HG03469 (cell line): ENCODE measurements around the gene RAB11A.

Experiments used
- ATAC-seq: cut with Tn5 transposase; IDR thresholded peaks from one replicate; pipeline ENCODE4 v1.9.1; 2021; ENCODE audit warnings: mild to moderate bottlenecking, moderate library complexity, moderate number of reproducible peaks; ENCODE audit not compliant: unreplicated experiment

RAB11A gene

GRCh38 chr15:65935391-65935790, 66.1 kb downstream of the RAB11A start:
- ATAC-seq = no peak

GRCh38 chr15:65936282-65936681, 67.0 kb downstream of the RAB11A start:
- ATAC-seq = no peak

GRCh38 chr15:65937054-65937453, 67.8 kb downstream of the RAB11A start:
- ATAC-seq = no peak

- ATAC-seq = no peak
Observed at GRCh38 chr15:65937476-65937875, 68.2 kb downstream of the RAB11A start.

- ATAC-seq = no peak
Observed at GRCh38 chr15:65938604-65939003, 69.3 kb downstream of the RAB11A start.

- no peak for ATAC-seq
Observed at GRCh38 chr15:65939901-65940617, 70.8 kb downstream of the RAB11A start.

- ATAC-seq = no peak
Observed at GRCh38 chr15:65940618-65940909, 71.3 kb downstream of the RAB11A start.
